Central memory CD8-positive, alpha-beta T cell (primary cell): ENCODE measurements around the gene RPP38.
A peak's percentile ranks its signal among the peaks of the same experiment; 100 is the strongest.

Experiments used
- ATAC-seq: fragments of 150-1000 bp; cut with Tn5 transposase; replicated peaks from 2 replicates; pipeline ENCODE4 v1.10.0; 2022; ENCODE audit warnings: mild to moderate bottlenecking, moderate FRiP score, moderate number of reproducible peaks; ENCODE audit not compliant: poor library complexity, severe bottlenecking; ENCODE audit errors: extremely low read depth
- DNase-seq, 2 donors: peaks; one replicate each; pipeline ENCODE4 v3.0.0; 2021; ENCODE audit warnings: low spot score in 2 of 2
- H3K27ac Mint-ChIP-seq: one replicate; pipeline ENCODE4 v1.8.0; 2022; ENCODE audit warnings: low read depth, mild to moderate bottlenecking, moderate library complexity, mixed read lengths
- H3K27me3 Mint-ChIP-seq: one replicate; pipeline ENCODE4 v1.8.0; 2022; ENCODE audit warnings: mixed read lengths
- H3K36me3 Mint-ChIP-seq: one replicate; pipeline ENCODE4 v1.8.0; 2022; ENCODE audit warnings: mild to moderate bottlenecking, moderate library complexity, mixed read lengths; ENCODE audit not compliant: insufficient read depth
- H3K4me1 Mint-ChIP-seq: one replicate; pipeline ENCODE4 v1.8.0; 2022; ENCODE audit warnings: mixed read lengths
- H3K4me3 Mint-ChIP-seq: one replicate; pipeline ENCODE4 v1.8.0; 2022; ENCODE audit warnings: mild to moderate bottlenecking, moderate library complexity, mixed read lengths
- H3K9me3 Mint-ChIP-seq: one replicate; pipeline ENCODE4 v1.8.0; 2022; ENCODE audit warnings: mixed read lengths

RPP38 gene, protein sequence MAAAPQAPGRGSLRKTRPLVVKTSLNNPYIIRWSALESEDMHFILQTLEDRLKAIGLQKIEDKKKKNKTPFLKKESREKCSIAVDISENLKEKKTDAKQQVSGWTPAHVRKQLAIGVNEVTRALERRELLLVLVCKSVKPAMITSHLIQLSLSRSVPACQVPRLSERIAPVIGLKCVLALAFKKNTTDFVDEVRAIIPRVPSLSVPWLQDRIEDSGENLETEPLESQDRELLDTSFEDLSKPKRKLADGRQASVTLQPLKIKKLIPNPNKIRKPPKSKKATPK

DNA sequence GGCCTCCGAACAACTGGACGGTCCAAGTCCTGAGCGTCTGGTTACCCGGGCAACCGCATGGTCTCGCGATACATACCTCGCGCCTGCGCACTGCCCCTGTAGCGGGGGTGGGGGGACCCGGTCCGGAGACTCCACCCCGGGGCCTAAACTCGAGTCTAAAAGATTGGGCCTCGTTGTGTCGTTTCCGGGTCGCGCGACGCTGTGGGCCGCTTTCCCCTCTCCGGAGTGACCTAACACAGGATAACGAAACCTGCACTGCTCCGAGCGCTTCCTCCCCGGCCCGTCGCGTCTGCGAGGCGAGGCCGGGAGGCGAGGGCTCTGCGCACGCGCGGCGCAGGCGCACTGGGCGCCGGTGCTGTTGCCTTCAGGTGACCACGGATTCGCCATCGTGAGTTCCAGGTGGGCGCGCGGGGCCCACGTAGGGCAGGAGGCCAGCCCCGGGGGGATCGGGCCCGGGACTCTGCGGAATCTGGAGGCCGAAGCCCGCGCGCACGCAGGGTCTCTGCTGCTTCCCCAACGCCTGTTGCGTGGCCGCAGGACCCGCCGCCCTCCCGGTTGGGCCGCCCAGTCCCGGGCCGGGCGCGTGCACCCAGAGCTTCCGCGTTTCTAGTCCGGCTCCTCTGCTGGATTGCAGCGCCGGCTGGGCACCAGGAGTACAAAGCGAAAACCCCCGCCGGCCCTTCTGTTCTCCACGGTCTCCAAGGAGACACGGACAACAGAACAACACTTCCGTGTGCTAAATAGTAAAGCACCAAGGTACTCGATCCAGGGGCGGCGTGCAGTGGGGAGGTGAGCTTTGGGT, at the start of gene RPP38:
RPP38 (plus strand) TSS at position 345 of the 802 bp plus-strand sequence. CDS start 5,960 bp downstream, outside the sequence.
- Mint-ChIP-seq H3K36me3 (peaks cover 36% of the 10 kb centered on the region), H3K4me3 (peak within 1 kb of the TSS; percentile 94), H3K4me1 (peaks cover 36% of the 10 kb centered on the region), H3K9me3 (no peaks in the 10 kb centered on the region), H3K27ac (peak within 1 kb of the TSS; percentile 92), H3K27me3 (no peaks in the 10 kb centered on the region)
- ATAC-seq, result peak; percentile 83
- DNase-seq, result peak; percentile 89 to 96

- ATAC-seq (no peak), DNase-seq (no peak)
- no peaks in the 10 kb centered on the region for H3K4me1 Mint-ChIP-seq
- H3K4me3 Mint-ChIP-seq, result no peak overlapping the region
- no peaks in the 10 kb centered on the region for H3K9me3 Mint-ChIP-seq
- peaks cover 9% of the 10 kb centered on the region for H3K27me3 Mint-ChIP-seq
- H3K27ac Mint-ChIP-seq, result no peak overlapping the region
- H3K36me3 Mint-ChIP-seq, result no peaks in the 10 kb centered on the region
These were observed 47.6 kb upstream of the RPP38 start for GRCh38 chr10:15049533-15049932.

GRCh38 chr10:15052121-15052520, 45.0 kb upstream of the RPP38 start:
- H3K27ac Mint-ChIP-seq, result no peak overlapping the region
- peaks cover 10% of the 10 kb centered on the region for H3K27me3 Mint-ChIP-seq
- ATAC-seq (no peak), DNase-seq (no peak)
- H3K36me3 Mint-ChIP-seq, result no peaks in the 10 kb centered on the region
- H3K4me1 Mint-ChIP-seq, result no peaks in the 10 kb centered on the region
- H3K9me3 Mint-ChIP-seq, result no peaks in the 10 kb centered on the region
- no peak overlapping the region for H3K4me3 Mint-ChIP-seq

DNA sequence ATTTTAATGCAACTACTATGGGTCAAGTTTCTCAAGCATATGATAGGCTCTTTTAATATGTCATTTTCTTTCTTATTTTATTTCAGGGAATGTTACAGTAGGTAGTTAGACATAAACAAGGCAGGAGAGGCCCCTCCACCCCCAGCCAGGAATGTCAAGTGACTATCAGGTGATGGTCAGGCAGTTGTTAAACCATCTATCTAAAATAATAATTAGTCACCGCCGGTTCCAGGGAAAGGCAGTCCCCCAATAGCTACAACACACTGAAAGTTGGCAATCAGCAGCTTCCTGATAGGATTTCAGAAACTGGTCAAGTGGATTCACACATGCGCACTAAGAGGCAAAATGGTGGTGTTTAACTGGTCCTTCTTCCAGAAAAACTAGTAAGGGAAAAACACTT, 44.1 kb upstream of the RPP38 start:
- no peak for ATAC-seq
- no peak overlapping the region for H3K4me3 Mint-ChIP-seq
- no peaks in the 10 kb centered on the region for H3K36me3 Mint-ChIP-seq
- DNase-seq, result no peak
- no peaks in the 10 kb centered on the region for H3K4me1 Mint-ChIP-seq
- peaks cover 17% of the 10 kb centered on the region for H3K27me3 Mint-ChIP-seq
- H3K9me3 Mint-ChIP-seq, result no peaks in the 10 kb centered on the region
- no peak overlapping the region for H3K27ac Mint-ChIP-seq

DNA sequence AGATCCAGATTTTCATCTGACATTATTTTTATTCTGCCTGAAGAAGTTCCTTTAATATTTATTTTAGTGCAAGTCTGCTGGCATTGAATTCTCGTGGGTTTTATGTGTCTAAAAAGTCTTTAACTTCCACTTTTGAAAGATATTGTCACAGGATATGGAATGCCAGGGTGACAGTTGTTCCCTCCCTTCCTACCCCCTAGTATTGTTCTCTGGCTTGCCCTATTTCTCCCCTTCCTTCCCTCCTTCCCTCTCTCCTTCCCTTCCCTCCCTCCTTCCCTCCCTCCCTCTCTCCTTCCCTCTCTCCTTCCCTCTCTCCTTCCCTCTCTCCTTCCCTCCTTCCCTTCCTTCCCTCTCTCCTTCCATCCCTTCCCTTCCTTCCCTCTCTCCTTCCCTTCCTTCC, 38.5 kb upstream of the RPP38 start:
- Mint-ChIP-seq H3K4me3 (no peak overlapping the region), H3K4me1 (no peaks in the 10 kb centered on the region), H3K36me3 (no peaks in the 10 kb centered on the region), H3K9me3 (peaks cover 11% of the 10 kb centered on the region), H3K27ac (no peak overlapping the region), H3K27me3 (peaks cover 42% of the 10 kb centered on the region)
- ATAC-seq (no peak), DNase-seq (no peak)

DNA sequence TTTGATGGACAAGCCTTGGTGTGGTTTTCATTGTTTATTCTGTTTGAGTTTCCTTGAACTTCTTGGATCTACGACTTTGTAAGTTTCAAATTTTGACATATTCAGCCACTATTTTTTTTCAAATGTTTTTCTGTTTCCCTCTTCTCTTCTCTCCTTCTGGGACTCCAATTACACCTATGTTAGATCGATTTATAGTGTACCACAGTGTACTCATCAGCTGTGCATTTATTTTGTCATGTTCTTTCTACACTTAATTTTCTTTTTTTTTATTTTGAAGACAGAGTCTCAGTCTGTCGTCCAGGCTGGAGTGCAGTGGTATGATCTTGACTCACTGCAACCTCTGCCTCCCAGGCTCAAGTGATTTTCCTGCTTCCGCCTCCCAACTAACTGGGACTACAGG, 37.2 kb upstream of the RPP38 start:
- H3K27ac Mint-ChIP-seq, result no peak overlapping the region
- peaks cover 11% of the 10 kb centered on the region for H3K9me3 Mint-ChIP-seq
- peaks cover 42% of the 10 kb centered on the region for H3K27me3 Mint-ChIP-seq
- no peaks in the 10 kb centered on the region for H3K36me3 Mint-ChIP-seq
- ATAC-seq (no peak), DNase-seq (no peak)
- H3K4me1 Mint-ChIP-seq, result no peaks in the 10 kb centered on the region
- no peak overlapping the region for H3K4me3 Mint-ChIP-seq

DNA sequence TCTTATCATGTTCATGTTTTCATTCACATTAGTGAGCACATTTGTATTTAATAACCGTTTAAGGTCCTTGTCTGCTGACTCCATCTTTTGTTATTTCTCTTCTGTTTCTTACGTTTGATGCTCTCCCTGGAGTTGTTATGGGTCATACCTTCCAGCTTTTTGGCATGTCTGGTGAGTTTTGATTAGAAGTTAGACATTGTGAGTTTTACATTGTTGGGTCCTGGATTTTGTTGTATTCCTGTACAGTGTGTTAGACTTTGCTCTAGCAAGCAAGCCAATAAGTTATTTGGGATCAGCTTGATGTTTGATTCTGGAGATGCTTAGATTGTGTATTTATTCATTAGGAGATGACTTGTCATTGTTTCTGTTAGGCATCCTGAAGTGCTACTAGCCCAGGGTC, 36.5 kb upstream of the RPP38 start:
- no peak overlapping the region for H3K4me3 Mint-ChIP-seq
- ATAC-seq (no peak), DNase-seq (no peak)
- no peaks in the 10 kb centered on the region for H3K4me1 Mint-ChIP-seq
- peaks cover 50% of the 10 kb centered on the region for H3K27me3 Mint-ChIP-seq
- H3K9me3 Mint-ChIP-seq, result peaks cover 11% of the 10 kb centered on the region
- H3K27ac Mint-ChIP-seq, result no peak overlapping the region
- no peaks in the 10 kb centered on the region for H3K36me3 Mint-ChIP-seq

DNA sequence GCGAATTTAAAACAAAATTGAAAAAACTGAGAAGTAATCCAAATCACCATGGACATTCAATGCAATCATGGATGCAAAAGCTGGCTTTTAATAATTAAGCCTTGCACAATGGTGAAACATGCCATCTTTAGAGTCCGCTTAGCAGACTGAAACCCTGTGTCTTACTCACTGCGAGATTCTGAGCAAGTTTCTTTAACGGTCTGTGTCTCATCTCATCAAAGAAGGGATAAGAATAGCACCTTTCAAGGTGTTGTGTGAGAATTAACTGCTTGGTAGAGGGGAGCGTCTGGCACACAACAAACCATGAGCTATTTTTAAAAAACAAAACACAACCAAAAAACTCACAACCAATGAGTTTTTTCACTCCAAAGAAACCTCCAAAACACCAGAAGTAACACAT, 30.0 kb upstream of the RPP38 start:
- Mint-ChIP-seq H3K4me3 (no peak overlapping the region), H3K27ac (no peak overlapping the region), H3K36me3 (peaks cover 2% of the 10 kb centered on the region), H3K4me1 (no peaks in the 10 kb centered on the region), H3K9me3 (no peaks in the 10 kb centered on the region), H3K27me3 (peaks cover 9% of the 10 kb centered on the region)
- ATAC-seq (no peak), DNase-seq (no peak)

DNA sequence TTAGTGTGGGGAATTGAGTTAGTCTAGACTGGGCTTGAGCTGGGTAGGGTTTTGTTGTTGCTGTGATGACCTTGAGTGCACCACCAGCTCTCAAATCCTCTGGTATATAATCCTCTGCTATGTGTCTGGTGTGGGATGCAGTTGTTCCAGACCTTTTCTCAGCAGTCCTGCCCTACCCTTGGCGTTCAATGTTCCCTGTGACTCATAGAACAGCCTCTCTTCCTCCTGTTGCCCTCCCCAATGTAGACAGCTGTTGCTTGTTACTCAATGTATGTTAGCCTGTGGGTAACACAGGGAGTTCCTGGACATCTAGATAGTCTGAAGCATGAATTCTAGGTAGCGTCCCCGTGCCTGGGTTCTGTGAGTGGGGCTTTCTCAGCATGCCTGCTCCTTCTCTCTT, 28.4 kb upstream of the RPP38 start:
- peaks cover 3% of the 10 kb centered on the region for H3K36me3 Mint-ChIP-seq
- no peak overlapping the region for H3K4me3 Mint-ChIP-seq
- no peaks in the 10 kb centered on the region for H3K9me3 Mint-ChIP-seq
- DNase-seq (no peak), ATAC-seq (no peak)
- H3K27me3 Mint-ChIP-seq, result peaks cover 12% of the 10 kb centered on the region
- no peaks in the 10 kb centered on the region for H3K4me1 Mint-ChIP-seq
- H3K27ac Mint-ChIP-seq, result no peak overlapping the region

DNA sequence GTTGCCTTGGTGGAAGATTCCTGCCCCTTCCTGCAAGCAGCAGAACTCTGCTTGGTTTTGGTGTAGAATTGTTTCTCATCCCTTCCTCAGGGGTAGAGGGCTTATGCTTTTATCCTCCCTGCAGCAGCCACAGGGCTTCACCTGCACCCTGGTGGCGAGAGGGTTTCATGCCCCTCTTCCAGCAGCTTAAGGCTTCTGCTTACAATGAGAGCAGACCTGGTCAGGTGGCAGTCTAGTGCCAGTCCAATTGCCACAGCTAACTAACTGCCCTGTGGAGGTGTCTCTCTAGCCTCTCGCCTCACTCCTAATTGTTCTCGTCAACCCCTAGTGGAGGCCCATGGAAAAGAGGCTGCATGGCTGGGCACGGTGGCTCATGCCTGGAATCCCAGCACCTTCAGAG, 27.9 kb upstream of the RPP38 start:
- H3K27me3 Mint-ChIP-seq, result peaks cover 17% of the 10 kb centered on the region
- H3K36me3 Mint-ChIP-seq, result peaks cover 3% of the 10 kb centered on the region
- H3K27ac Mint-ChIP-seq, result no peak overlapping the region
- ATAC-seq (no peak), DNase-seq (no peak)
- no peaks in the 10 kb centered on the region for H3K4me1 Mint-ChIP-seq
- no peak overlapping the region for H3K4me3 Mint-ChIP-seq
- H3K9me3 Mint-ChIP-seq, result no peaks in the 10 kb centered on the region

- H3K4me1 Mint-ChIP-seq, result no peaks in the 10 kb centered on the region
- no peak overlapping the region for H3K27ac Mint-ChIP-seq
- no peak for ATAC-seq
- DNase-seq, result no peak
- peaks cover 1% of the 10 kb centered on the region for H3K36me3 Mint-ChIP-seq
- no peak overlapping the region for H3K4me3 Mint-ChIP-seq
- no peaks in the 10 kb centered on the region for H3K9me3 Mint-ChIP-seq
- peaks cover 9% of the 10 kb centered on the region for H3K27me3 Mint-ChIP-seq
These were observed 24.8 kb upstream of the RPP38 start for GRCh38 chr10:15072358-15072757.

GRCh38 chr10:15075421-15075820, 21.7 kb upstream of the RPP38 start:
- Mint-ChIP-seq H3K27me3 (peaks cover 17% of the 10 kb centered on the region), H3K4me3 (no peak overlapping the region), H3K27ac (no peak overlapping the region), H3K9me3 (no peaks in the 10 kb centered on the region), H3K4me1 (no peaks in the 10 kb centered on the region), H3K36me3 (peaks cover 1% of the 10 kb centered on the region)
- ATAC-seq, result no peak
- DNase-seq, result no peak
